Prostate gland (tissue), 2 donors: Measurements from ENCODE around the gene ADGRL3. TPM values are rescaled to one million over a fixed set of nuclear protein-coding genes. Genes with fewer than 3 reads are reported as not detected.

Source experiments
- DNase-seq: peaks from one replicate; pipeline ENCODE4 v3.0.0-alpha.2; 2019; ENCODE audit warnings: low spot score
- H3K27ac ChIP-seq, 2 donors: fragments of 200-600 bp; sonication (generic); 2 replicates each; pipeline ENCODE4 v1.5.1; 2017 to 2019
- H3K27me3 ChIP-seq: fragments of 200-600 bp; sonication (generic); replicated peaks from 2 replicates; pipeline ENCODE4 v1.5.1; 2019; ENCODE audit not compliant: insufficient read depth
- H3K36me3 ChIP-seq, 2 donors: fragments of 200-600 bp; sonication (generic); 1 replicate in 1 of 2; 2 replicates in 1 of 2; pipeline versions ENCODE4 v1.5.1 to v1.8.1; 2017 to 2019
- H3K4me1 ChIP-seq: fragments of 200-600 bp; sonication (generic); replicated peaks from 2 replicates; pipeline ENCODE4 v1.5.1; 2019
- H3K4me3 ChIP-seq, 2 donors: fragments of 200-600 bp; sonication (generic); 2 replicates each; pipeline ENCODE4 v1.5.1; 2017 to 2019
- H3K9me3 ChIP-seq: fragments of 200-600 bp; sonication (generic); 2 replicates; pipeline ENCODE4 v1.5.1; 2017
- CTCF ChIP-seq, 4 experiments: fragments of 200-600 bp in 2 of 4; fragments of 450-650 bp in 2 of 4; sonication (generic) in 2 of 4; IDR thresholded peaks; 1 replicate in 3 of 4; 2 replicates in 1 of 4; pipeline ENCODE4 v1.5.1; 2016 to 2019; ENCODE audit warnings: antibody characterized with exemption in 4 of 4, mild to moderate bottlenecking in 2 of 4, moderate library complexity in 2 of 4
- POLR2A ChIP-seq: fragments of 450-650 bp; IDR thresholded peaks from one replicate; pipeline ENCODE4 v1.6.1; 2016; ENCODE audit warnings: antibody characterized with exemption, mild to moderate bottlenecking
- POLR2AphosphoS5 ChIP-seq: sonication (generic); formaldehyde crosslinking; IDR thresholded peaks from one replicate; pipeline ENCODE4 v1.6.1; 2017; ENCODE audit warnings: antibody characterized with exemption
- WGBS: methylation state at CpG from one replicate; pipeline ENCODE4 v1.1.5; 2018; 5-methylcytosine and 5-hydroxymethylcytosine counted together
- intact Hi-C: fragments of 100-400 bp; cut with DNase I; formaldehyde crosslinking; loops from one replicate; pipeline ENCODE4 v1.14.2; 2022
- total RNA-seq, 2 donors: library from RNA; depleted of rRNA; stranded (reverse); fragments of >200 nt; gene quantifications; one replicate each; pipeline ENCODE4 v1.1.0, GENCODE V29; 2016

The ADGRL3 gene
- total RNA-seq, 2 donors from 2014 or later: 1.7 to 23.5 TPM

GRCh38 chr4:61648264-61648663, 448.1 kb downstream of the ADGRL3 start:
- Histone ChIP-seq H3K27me3 (no peaks in the 10 kb centered on the region), H3K4me3 (no peak overlapping the region), H3K36me3 (no peaks in the 10 kb centered on the region), H3K4me1 (no peaks in the 10 kb centered on the region), H3K27ac (no peak overlapping the region), H3K9me3 (no peaks in the 10 kb centered on the region)
- DNase-seq: no peak
- intact Hi-C loops: no loop called here
- TF ChIP-seq CTCF (IDR thresholded peaks at IDR 0.05) (no peak), POLR2AphosphoS5 (no peak), POLR2A (no peak)
- 87% methylated on average over 1 of the region's 1 CpG for WGBS

- DNase-seq: no peak
- H3K4me1 ChIP-seq: no peaks in the 10 kb centered on the region
- no peak overlapping the region for H3K27ac ChIP-seq
- intact Hi-C loops: no loop called here
- no peaks in the 10 kb centered on the region for H3K9me3 ChIP-seq
- no peak overlapping the region for H3K4me3 ChIP-seq
- 54% methylated on average over 2 of the region's 2 CpGs for WGBS
- no peaks in the 10 kb centered on the region for H3K27me3 ChIP-seq
- no peaks in the 10 kb centered on the region for H3K36me3 ChIP-seq
- no peak for TF ChIP-seq CTCF (IDR thresholded peaks at IDR 0.05)
- TF ChIP-seq POLR2AphosphoS5: no peak
- TF ChIP-seq POLR2A: no peak
These were observed 456.9 kb downstream of the ADGRL3 start for GRCh38 chr4:61657016-61657415.

- TF ChIP-seq CTCF (IDR thresholded peaks at IDR 0.05) (no peak), POLR2A (no peak), POLR2AphosphoS5 (no peak)
- no peak for DNase-seq
- 93% methylated on average over 7 of the region's 7 CpGs for WGBS
- Histone ChIP-seq H3K4me1 (no peaks in the 10 kb centered on the region), H3K36me3 (no peaks in the 10 kb centered on the region), H3K27ac (no peak overlapping the region), H3K27me3 (no peaks in the 10 kb centered on the region), H3K4me3 (no peak overlapping the region), H3K9me3 (no peaks in the 10 kb centered on the region)
- intact Hi-C loops: no loop called here
These were observed 461.8 kb downstream of the ADGRL3 start for GRCh38 chr4:61661960-61662359.

- TF ChIP-seq POLR2AphosphoS5: no peak
- TF ChIP-seq CTCF (IDR thresholded peaks at IDR 0.05): no peak
- no peak for TF ChIP-seq POLR2A
- Histone ChIP-seq H3K9me3 (no peaks in the 10 kb centered on the region), H3K27me3 (no peaks in the 10 kb centered on the region), H3K36me3 (no peaks in the 10 kb centered on the region), H3K27ac (no peak overlapping the region), H3K4me3 (no peak overlapping the region), H3K4me1 (no peaks in the 10 kb centered on the region)
- 94% methylated on average over 5 of the region's 5 CpGs for WGBS
- DNase-seq: no peak
- intact Hi-C loops: no loop called here
These were observed 462.2 kb downstream of the ADGRL3 start for GRCh38 chr4:61662362-61662761.

GRCh38 chr4:61663310-61663709, 463.2 kb downstream of the ADGRL3 start:
- Histone ChIP-seq H3K27me3 (no peaks in the 10 kb centered on the region), H3K36me3 (no peaks in the 10 kb centered on the region), H3K4me3 (no peak overlapping the region), H3K9me3 (no peaks in the 10 kb centered on the region), H3K27ac (no peak overlapping the region), H3K4me1 (no peaks in the 10 kb centered on the region)
- no peak for DNase-seq
- intact Hi-C loops: no loop called here
- TF ChIP-seq POLR2A (no peak), POLR2AphosphoS5 (no peak), CTCF (IDR thresholded peaks at IDR 0.05) (no peak)
- 96% methylated on average over 8 of the region's 8 CpGs for WGBS
